ENCODE data around the gene DHX8.

- TF ChIP-seq CTCF (IDR thresholded peaks at IDR 0.05; ENCODE audit: low read depth, low read length, missing input control) (no peak), REST (IDR thresholded peaks at IDR 0.05) (no peak), YY1 (IDR thresholded peaks at IDR 0.05) (no peak), ZBTB33 (IDR thresholded peaks at IDR 0.05) (no peak)
Observed at GRCh38 chr17:43515656-43516055, 31.9 kb downstream of the DHX8 start.
